Measurements from ENCODE around the gene A2M.

A2M gene

GRCh38 chr12:9037431-9037830 lies 78.3 kb downstream of the A2M start:
- DNase-seq (ENCODE audit: low read depth) = no peak

GRCh38 chr12:9036227-9036626 lies 79.5 kb downstream of the A2M start:
- DNase-seq (ENCODE audit: low read depth) = no peak

GRCh38 chr12:9034095-9034494 lies 81.6 kb downstream of the A2M start:
- DNase-seq (ENCODE audit: low read depth) = no peak

GRCh38 chr12:9033265-9033887 lies 82.3 kb downstream of the A2M start:
- no peak for DNase-seq (ENCODE audit: low read depth)

GRCh38 chr12:9032202-9032964 lies 83.3 kb downstream of the A2M start:
- no peak for DNase-seq (ENCODE audit: low read depth)

GRCh38 chr12:9030776-9031175 lies 84.9 kb downstream of the A2M start:
- DNase-seq (ENCODE audit: low read depth) = no peak

GRCh38 chr12:9027161-9028059 lies 88.3 kb downstream of the A2M start:
- no peak for DNase-seq (ENCODE audit: low read depth)

GRCh38 chr12:9024512-9024911 lies 91.2 kb downstream of the A2M start:
- DNase-seq (ENCODE audit: low read depth) = no peak

- no peak for DNase-seq (ENCODE audit: low read depth)
Observed at GRCh38 chr12:9022592-9022991, 93.1 kb downstream of the A2M start.

Measured in activated gamma-delta T cell treated with anti-CD3 and anti-CD28 coated beads, Interleukin-2, amount 50 U/mL, for 16 hours (primary cell).